ENCODE measurements around the gene GPX2.

GPX2 gene

GRCh38 chr14:64958743-64959142 lies 16.2 kb upstream of the GPX2 start:
- no peak for DNase-seq

- no peak for DNase-seq
Observed at GRCh38 chr14:64958201-64958600, 15.7 kb upstream of the GPX2 start.

- DNase-seq: no peak
Observed at GRCh38 chr14:64956697-64957406, 14.3 kb upstream of the GPX2 start.

- no peak for DNase-seq
Observed at GRCh38 chr14:64955297-64955696, 12.8 kb upstream of the GPX2 start.

GRCh38 chr14:64954491-64955240 lies 12.1 kb upstream of the GPX2 start:
- no peak for DNase-seq

GRCh38 chr14:64953661-64954060 lies 11.1 kb upstream of the GPX2 start:
- DNase-seq: no peak

- no peak for DNase-seq
Observed at GRCh38 chr14:64953310-64953654, 10.7 kb upstream of the GPX2 start.

GRCh38 chr14:64952598-64953309 lies 10.2 kb upstream of the GPX2 start:
- DNase-seq: no peak

GRCh38 chr14:64951724-64952123 lies 9.2 kb upstream of the GPX2 start:
- DNase-seq: no peak

GRCh38 chr14:64951291-64951690 lies 8.7 kb upstream of the GPX2 start:
- DNase-seq: no peak

- no peak for DNase-seq
Observed at GRCh38 chr14:64950889-64951288, 8.3 kb upstream of the GPX2 start.

- DNase-seq: no peak
Observed at GRCh38 chr14:64948612-64949210, 6.2 kb upstream of the GPX2 start.

- no peak for DNase-seq
Observed at GRCh38 chr14:64947710-64948611, 5.4 kb upstream of the GPX2 start.

GRCh38 chr14:64946310-64947045 lies 3.9 kb upstream of the GPX2 start:
- DNase-seq: no peak

GRCh38 chr14:64945431-64946178 lies 3.1 kb upstream of the GPX2 start:
- no peak for DNase-seq

- no peak for DNase-seq
Observed at GRCh38 chr14:64944861-64945260, 2.3 kb upstream of the GPX2 start.

- DNase-seq: no peak
Observed at GRCh38 chr14:64944041-64944440, 1.5 kb upstream of the GPX2 start.

GRCh38 chr14:64943556-64943955 lies 1.0 kb upstream of the GPX2 start:
- no peak for DNase-seq

GRCh38 chr14:64940336-64940910 lies 2.1 kb downstream of the GPX2 start:
- DNase-seq: no peak

GRCh38 chr14:64939817-64940190 lies 2.7 kb downstream of the GPX2 start:
- DNase-seq: no peak

All from CD4-positive, alpha-beta T cell treated with Interleukin-15 for 1 hour (primary cell).